ENCODE data around the gene PERM1. TPM values are rescaled to one million over a fixed set of nuclear protein-coding genes. Genes with fewer than 3 reads are reported as not detected.

Gene PERM1
- total and polyA plus RNA-seq, 2 of the 8 experiments (the other 6 are each of a cell fraction or from before 2014, with no cell fraction given): not detected

- Histone ChIP-seq H2BK20ac (ENCODE audit: low read length) (no peak overlapping the region), H2BK12ac (ENCODE audit: low read depth, low read length) (no peak overlapping the region), H3K79me2 (ENCODE audit: control insufficient read depth in 1 of 2, insufficient read depth in 2 of 2, low read length in 2 of 2) (no peaks in the 10 kb centered on the region), H3K36me3 (ENCODE audit: control insufficient read depth in 2 of 4, insufficient read depth in 4 of 4, low read length in 3 of 4) (no peaks in the 10 kb centered on the region), H2BK120ac (replicated peaks; ENCODE audit: low read depth, low read length) (no peak overlapping the region), H4K8ac (ENCODE audit: extremely low read depth, insufficient read depth, low read length) (no peak overlapping the region), H3K14ac (ENCODE audit: insufficient read length) (no peak overlapping the region), H3K4ac (replicated peaks; ENCODE audit: insufficient read length, low read depth, low read length) (no peak overlapping the region), H4K5ac (ENCODE audit: insufficient read length, low read depth, low read length) (no peak overlapping the region), H3K23ac (ENCODE audit: insufficient read length) (no peak overlapping the region), H3K4me1 (replicated peaks in 1 of 4; ENCODE audit: control insufficient read depth in 3 of 4, insufficient read depth in 4 of 4, low read length in 3 of 4) (no peaks in the 10 kb centered on the region; a peak in 1 of 7 replicates), H3K9ac (replicated peaks in 1 of 4; ENCODE audit: extremely low read depth in 1 of 4, low read depth in 3 of 4, low read length in 3 of 4) (no peak overlapping the region), H3K27ac (ENCODE audit: low read depth, low read length) (no peak overlapping the region), H2BK15ac (ENCODE audit: low read length) (no peak overlapping the region), H3K18ac (ENCODE audit: extremely low read depth, low read length) (no peak overlapping the region), H4K20me1 (replicated peaks in 1 of 2; ENCODE audit: control insufficient read depth in 1 of 2, insufficient read depth in 2 of 2, low read length in 2 of 2) (peaks cover 0 to 5% of the 10 kb centered on the region in 2 experiments), H3K79me1 (ENCODE audit: low read depth, low read length) (no peaks in the 10 kb centered on the region), H2AFZ (ENCODE audit: low read length) (no peak overlapping the region), H2AK5ac (ENCODE audit: low read depth, low read length) (no peak overlapping the region), H4K91ac (replicated peaks; ENCODE audit: insufficient read length, low read length) (no peak overlapping the region), H3K4me3 (ENCODE audit: extremely low read depth in 1 of 4, insufficient read depth in 2 of 4, low read depth in 3 of 4, low read length in 4 of 4) (no peak overlapping the region), H3K23me2 (ENCODE audit: low read depth, low read length) (peaks cover 4% of the 10 kb centered on the region; the same call in 1 of the 2 replicates), H3K9me3 (ENCODE audit: insufficient read depth in 2 of 2, low read depth in 1 of 2, low read length in 1 of 2) (no peaks in the 10 kb centered on the region), H2BK5ac (ENCODE audit: low read depth, low read length) (no peak overlapping the region), H3K56ac (replicated peaks; ENCODE audit: insufficient read length, low read depth, low read length) (no peak overlapping the region), H3K4me2 (ENCODE audit: insufficient read depth in 1 of 2, low read depth in 2 of 2, low read length in 2 of 2) (no peak overlapping the region), H3K27me3 (replicated peaks in 1 of 4; ENCODE audit: control insufficient read depth in 3 of 4, extremely low read depth in 1 of 4, insufficient read depth in 3 of 4, low read length in 3 of 4) (peaks cover 1 to 37% (median 21%) of the 10 kb centered on the region in 4 experiments)
- POLR2A ChIA-PET (ENCODE audit: partially characterized antibody): interaction anchor here (1.6 kb wide), 1 partner anchor 48 kb away, joined by 4 read pairs; no protein-coding TSS in a partner anchor
- CTCF ChIA-PET (ENCODE audit: partially characterized antibody): interaction anchor here (0.8 to 6.9 kb wide), 16 partner anchors 7 to 246 kb away, joined by 3 to 86 read pairs (median 24); partner anchors contain the start of genes HES4, ISG15 and SDF4
- FAIRE-seq (no peak), DNase-seq (ENCODE audit: low read depth in 1 of 2, low spot score in 2 of 2) (no peak)
- 83% methylated on average over 13 of the region's 13 CpGs; no CpG with 5 or more reads in 1 of the 2 experiments for WGBS, 2 experiments (ENCODE audit: extremely low coverage in 1 of 2, insufficient coverage in 1 of 2, insufficient read length in 1 of 2, insufficient replicate concordance in 2 of 2, low coverage in 1 of 2, low lambda C conversion rate in 2 of 2, missing lambda C conversion rate in 1 of 2)
- no peak for TF ChIP-seq HDAC6 (IDR thresholded peaks at IDR 0.05; ENCODE audit: low read depth, low read length)
- TF ChIP-seq SP1 (IDR thresholded peaks at IDR 0.05; ENCODE audit: low read depth, low read length): no peak
- no peak for TF ChIP-seq POU5F1 (IDR thresholded peaks at IDR 0.05; ENCODE audit: low read depth, low read length)
- TF ChIP-seq MAFK (IDR thresholded peaks at IDR 0.05; ENCODE audit: low read depth, low read length): no peak
- no peak for TF ChIP-seq SUZ12 (IDR thresholded peaks at IDR 0.05; ENCODE audit: low read length)
- TF ChIP-seq KDM4A (IDR thresholded peaks at IDR 0.05; ENCODE audit: low read depth, low read length, severe bottlenecking): no peak
- TF ChIP-seq EZH2 (IDR thresholded peaks at IDR 0.05; ENCODE audit: low read depth, low read length, severe bottlenecking): no peak
- TF ChIP-seq RAD21 (IDR thresholded peaks at IDR 0.05 in 1 of 2, conservative IDR thresholded peaks at IDR 0.05 in 1 of 2; ENCODE audit: low read depth in 2 of 2, low read length in 2 of 2): no peak
- TF ChIP-seq NRF1 (IDR thresholded peaks at IDR 0.05; ENCODE audit: low read depth, low read length): no peak
- no peak for TF ChIP-seq SP4 (IDR thresholded peaks at IDR 0.05; ENCODE audit: low read length)
- TF ChIP-seq JUN (IDR thresholded peaks at IDR 0.05; ENCODE audit: low read depth, low read length): no peak
- no peak for TF ChIP-seq CTBP2 (IDR thresholded peaks at IDR 0.05; ENCODE audit: borderline replicate concordance, insufficient read depth, insufficient read length, low read length)
- no peak for TF ChIP-seq HDAC2 (IDR thresholded peaks at IDR 0.05; ENCODE audit: borderline replicate concordance in 1 of 2, low read depth in 2 of 2, low read length in 2 of 2)
- no peak for TF ChIP-seq EGR1 (IDR thresholded peaks at IDR 0.05; ENCODE audit: borderline replicate concordance, low read depth, low read length)
Observed at GRCh38 chr1:985126-985525, 3.2 kb upstream of the PERM1 start.
